Measurements from ENCODE around the gene SPOCK1. TPM values are rescaled to one million over a fixed set of nuclear protein-coding genes. Genes with fewer than 3 reads are reported as not detected.

The SPOCK1 gene
- polyA plus RNA-seq, 1 donor, result 6.3 TPM

DNA sequence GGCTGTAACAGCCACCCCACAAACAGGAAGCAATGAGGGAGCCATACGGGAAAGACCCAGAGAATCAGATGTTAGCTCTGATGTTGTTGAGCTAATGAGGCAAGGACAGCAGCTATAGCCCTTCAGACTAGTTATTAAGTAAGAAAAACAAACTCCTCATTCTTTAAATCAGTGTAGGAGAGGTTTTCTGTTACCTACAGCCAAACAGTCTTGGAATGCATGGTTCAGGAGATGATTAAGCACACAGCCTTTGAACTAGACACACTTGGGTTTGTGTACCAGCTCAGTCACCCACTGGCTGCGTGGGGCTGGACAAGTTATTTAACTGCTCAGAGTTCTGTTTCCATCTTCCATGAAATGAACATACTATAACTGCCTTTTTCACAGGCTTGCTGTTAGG is 68.1 kb downstream of the SPOCK1 start:
- H3K4me3 ChIP-seq (ENCODE audit: low read length), result no peak overlapping the region
- no peaks in the 10 kb centered on the region for H3K9me3 ChIP-seq (ENCODE audit: control insufficient read depth, low read depth, low read length)
- no peaks in the 10 kb centered on the region for H3K27me3 ChIP-seq (ENCODE audit: control insufficient read depth, insufficient read depth, low read length)
- H3K27ac ChIP-seq (ENCODE audit: low read length), result no peak overlapping the region
- DNase-seq, result no peak
- H3K36me3 ChIP-seq (ENCODE audit: control insufficient read depth, insufficient read depth, low read length), result no peaks in the 10 kb centered on the region
- no peaks in the 10 kb centered on the region for H3K4me1 ChIP-seq (ENCODE audit: control insufficient read depth, insufficient read depth, low read length)
- no CpG with 5 or more reads among the region's 2 CpGs for WGBS (ENCODE audit: insufficient coverage, low lambda C conversion rate)

DNA sequence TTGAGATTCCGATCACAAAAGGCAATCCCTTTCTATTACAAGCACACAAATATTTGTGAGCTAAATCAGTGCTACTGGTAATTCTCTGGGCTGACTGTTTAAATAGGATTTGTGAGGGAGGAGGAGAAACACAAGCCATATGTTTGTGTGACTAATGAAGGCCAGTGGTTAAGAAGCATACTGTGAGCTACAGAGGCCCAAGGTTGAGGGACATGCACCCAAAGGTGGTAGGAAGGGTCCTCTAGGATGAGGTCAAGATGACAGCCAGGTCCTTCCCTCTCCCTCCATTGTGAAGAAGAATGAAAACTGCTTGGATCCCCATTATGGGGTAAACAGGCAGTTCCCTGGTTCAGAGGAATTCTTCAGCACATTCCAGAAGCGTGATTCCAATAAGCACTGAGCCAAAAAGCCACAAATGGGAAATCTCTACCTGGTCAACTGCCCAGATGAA is 83.9 kb downstream of the SPOCK1 start:
- Histone ChIP-seq H3K27ac (ENCODE audit: low read length) (no peak overlapping the region), H3K4me1 (ENCODE audit: control insufficient read depth, insufficient read depth, low read length) (no peaks in the 10 kb centered on the region), H3K9me3 (ENCODE audit: control insufficient read depth, low read depth, low read length) (no peaks in the 10 kb centered on the region), H3K36me3 (ENCODE audit: control insufficient read depth, insufficient read depth, low read length) (no peaks in the 10 kb centered on the region), H3K27me3 (ENCODE audit: control insufficient read depth, insufficient read depth, low read length) (no peaks in the 10 kb centered on the region), H3K4me3 (ENCODE audit: low read length) (no peak overlapping the region)
- WGBS (ENCODE audit: insufficient coverage, low lambda C conversion rate), result 100% methylated on average over 1 of the region's 2 CpGs
- DNase-seq, result no peak

DNA sequence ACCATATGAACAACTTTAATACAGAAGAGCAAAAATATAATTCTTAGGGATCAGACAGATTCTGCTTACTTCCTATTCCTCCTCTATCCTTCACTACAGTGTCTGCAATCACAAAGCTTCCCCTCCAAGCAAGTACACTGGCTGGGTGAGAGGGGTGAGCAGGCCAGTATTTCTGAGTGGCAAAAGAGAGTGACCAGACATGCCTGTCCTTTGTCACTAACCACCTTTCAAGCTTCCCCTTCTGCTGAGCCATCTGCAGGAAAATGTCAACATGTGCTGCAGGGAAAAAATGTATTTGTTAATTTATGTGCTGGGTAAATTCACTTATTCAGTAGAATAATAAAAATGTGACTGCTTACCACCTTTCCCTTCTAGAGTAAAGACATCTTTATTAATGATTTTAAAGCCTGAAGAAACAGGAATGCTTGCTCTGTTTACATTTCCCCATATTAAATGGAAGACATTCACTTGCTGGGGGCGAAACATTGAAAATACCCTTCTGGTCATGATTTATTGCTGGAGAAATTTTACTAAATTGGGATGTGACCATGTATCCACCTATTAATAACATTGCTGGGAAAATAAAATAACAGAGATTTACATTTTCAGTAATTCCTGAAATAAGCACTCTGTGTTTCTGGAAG is 84.9 kb downstream of the SPOCK1 start:
- H3K27ac ChIP-seq (ENCODE audit: low read length), result no peak overlapping the region

DNA sequence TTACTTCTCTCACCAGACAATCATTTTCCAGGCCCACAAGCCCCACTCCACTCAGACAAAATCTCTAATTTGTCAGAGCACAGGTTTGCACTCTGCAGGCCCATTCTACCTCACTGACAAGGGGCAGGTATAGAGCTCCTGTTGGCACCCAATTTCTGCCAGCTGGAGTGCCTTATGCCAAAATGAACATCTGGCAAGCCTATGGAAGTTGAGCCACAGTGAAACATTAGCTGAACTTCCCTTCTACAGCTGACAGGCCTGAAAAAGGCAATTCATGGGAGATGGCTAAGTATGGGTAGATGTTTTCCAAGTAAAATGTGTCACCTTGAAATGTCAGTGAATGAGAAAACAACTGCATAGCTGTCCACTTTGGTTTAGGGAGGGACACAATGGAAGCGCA is 87.0 kb downstream of the SPOCK1 start:
- no peaks in the 10 kb centered on the region for H3K27me3 ChIP-seq (ENCODE audit: control insufficient read depth, insufficient read depth, low read length)
- H3K27ac ChIP-seq (ENCODE audit: low read length), result no peak overlapping the region
- no peak overlapping the region for H3K4me3 ChIP-seq (ENCODE audit: low read length)

More for the DNA sequence above, 84.9 kb downstream of the SPOCK1 start:
- no peaks in the 10 kb centered on the region for H3K9me3 ChIP-seq (ENCODE audit: control insufficient read depth, low read depth, low read length)
- no peaks in the 10 kb centered on the region for H3K36me3 ChIP-seq (ENCODE audit: control insufficient read depth, insufficient read depth, low read length)
- H3K27me3 ChIP-seq (ENCODE audit: control insufficient read depth, insufficient read depth, low read length), result no peaks in the 10 kb centered on the region
- no peak overlapping the region for H3K4me3 ChIP-seq (ENCODE audit: low read length)
- no CpG with 5 or more reads among the region's 1 CpG for WGBS (ENCODE audit: insufficient coverage, low lambda C conversion rate)
- no peak for DNase-seq
- no peaks in the 10 kb centered on the region for H3K4me1 ChIP-seq (ENCODE audit: control insufficient read depth, insufficient read depth, low read length)

DNA sequence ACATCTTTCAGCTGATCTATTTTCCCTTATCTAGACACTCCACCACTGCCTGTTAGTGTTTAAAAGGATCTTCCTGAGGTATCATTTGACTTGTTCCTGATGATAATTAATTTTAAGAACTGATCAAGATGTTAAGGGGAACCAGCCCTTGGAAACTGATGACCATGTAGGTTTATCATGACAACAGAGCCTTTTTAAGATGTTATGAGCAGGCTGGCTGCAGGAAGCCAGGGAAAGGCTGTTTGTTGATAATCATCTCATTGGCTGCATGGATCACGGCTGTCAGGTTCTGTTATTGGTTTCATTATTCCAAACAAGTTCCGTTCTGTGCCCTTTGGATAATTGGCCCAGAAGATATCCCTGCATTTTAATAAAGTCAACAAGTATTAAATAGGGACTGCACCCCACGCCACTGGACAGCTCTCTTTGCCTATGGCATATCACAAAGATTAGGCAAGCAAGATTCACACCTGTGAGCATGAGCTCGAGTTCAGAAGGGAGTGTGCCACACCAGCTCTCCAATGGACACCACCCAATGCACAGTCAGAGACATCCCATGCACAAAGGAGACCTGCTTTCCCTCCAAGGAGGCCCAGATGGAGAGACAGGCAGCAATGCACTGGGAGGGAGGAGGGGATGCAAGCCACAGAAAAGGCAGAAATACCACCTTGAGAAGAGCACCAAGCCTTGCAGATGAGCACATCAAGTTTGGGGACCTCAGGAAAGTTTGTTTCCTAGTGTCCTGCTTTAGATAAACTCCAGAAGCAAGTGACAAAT is 88.7 kb downstream of the SPOCK1 start:
- H3K27ac ChIP-seq (ENCODE audit: low read length), result no peak overlapping the region
- DNase-seq, result no peak
- H3K36me3 ChIP-seq (ENCODE audit: control insufficient read depth, insufficient read depth, low read length), result no peaks in the 10 kb centered on the region
- H3K9me3 ChIP-seq (ENCODE audit: control insufficient read depth, low read depth, low read length), result no peaks in the 10 kb centered on the region
- WGBS (ENCODE audit: insufficient coverage, low lambda C conversion rate), result no CpG with 5 or more reads among the region's 4 CpGs
- no peaks in the 10 kb centered on the region for H3K27me3 ChIP-seq (ENCODE audit: control insufficient read depth, insufficient read depth, low read length)
- H3K4me1 ChIP-seq (ENCODE audit: control insufficient read depth, insufficient read depth, low read length), result no peaks in the 10 kb centered on the region
- no peak overlapping the region for H3K4me3 ChIP-seq (ENCODE audit: low read length)

More for the DNA sequence above, 87.0 kb downstream of the SPOCK1 start:
- Histone ChIP-seq H3K9me3 (ENCODE audit: control insufficient read depth, low read depth, low read length) (no peaks in the 10 kb centered on the region), H3K36me3 (ENCODE audit: control insufficient read depth, insufficient read depth, low read length) (no peaks in the 10 kb centered on the region), H3K4me1 (ENCODE audit: control insufficient read depth, insufficient read depth, low read length) (no peaks in the 10 kb centered on the region)
- WGBS (ENCODE audit: insufficient coverage, low lambda C conversion rate), result no CpG with 5 or more reads among the region's 1 CpG
- DNase-seq, result no peak

DNA sequence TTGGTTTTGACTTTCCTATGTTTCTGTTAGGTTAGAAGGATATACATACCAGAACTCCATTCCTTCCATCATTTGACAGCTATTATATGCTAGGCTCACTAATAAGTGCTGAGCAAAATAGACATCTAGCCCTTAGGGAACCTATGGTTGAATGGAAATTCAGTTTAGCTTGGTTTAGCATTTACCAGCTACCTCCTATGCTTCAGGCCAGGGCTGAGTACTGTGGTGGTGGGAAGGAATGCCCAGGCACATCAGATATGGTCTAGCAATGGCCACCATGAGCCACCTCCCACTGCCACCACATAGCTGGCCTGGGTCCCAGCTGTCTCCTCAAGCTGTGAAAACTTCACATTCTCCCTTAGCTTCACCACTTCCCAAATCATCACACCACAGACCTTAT is 89.4 kb downstream of the SPOCK1 start:
- Histone ChIP-seq H3K4me1 (ENCODE audit: control insufficient read depth, insufficient read depth, low read length) (no peaks in the 10 kb centered on the region), H3K27me3 (ENCODE audit: control insufficient read depth, insufficient read depth, low read length) (no peaks in the 10 kb centered on the region), H3K36me3 (ENCODE audit: control insufficient read depth, insufficient read depth, low read length) (no peaks in the 10 kb centered on the region), H3K27ac (ENCODE audit: low read length) (no peak overlapping the region), H3K4me3 (ENCODE audit: low read length) (no peak overlapping the region), H3K9me3 (ENCODE audit: control insufficient read depth, low read depth, low read length) (no peaks in the 10 kb centered on the region)
- no peak for DNase-seq

DNA sequence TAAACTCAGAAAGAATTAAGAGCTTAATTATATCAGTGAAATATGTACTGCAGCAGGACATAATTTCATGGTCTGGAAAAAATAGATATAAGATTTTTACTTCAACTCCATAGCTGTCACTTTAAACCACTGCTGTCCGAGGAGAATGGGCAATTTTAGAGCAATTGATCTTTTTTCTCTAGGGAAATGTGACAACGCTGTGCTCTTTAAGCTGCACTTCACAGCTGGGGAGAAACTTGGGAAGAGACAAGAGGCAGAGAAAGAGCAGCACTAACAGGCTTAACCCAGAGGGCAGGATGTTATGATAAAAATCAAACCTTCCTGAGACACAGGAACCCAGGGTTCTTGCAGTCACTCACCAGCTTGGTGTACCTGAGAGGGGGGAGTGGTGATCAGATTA is 92.0 kb downstream of the SPOCK1 start:
- no CpG with 5 or more reads among the region's 2 CpGs for WGBS (ENCODE audit: insufficient coverage, low lambda C conversion rate)
- no peaks in the 10 kb centered on the region for H3K4me1 ChIP-seq (ENCODE audit: control insufficient read depth, insufficient read depth, low read length)
- H3K27ac ChIP-seq (ENCODE audit: low read length), result no peak overlapping the region
- no peak overlapping the region for H3K4me3 ChIP-seq (ENCODE audit: low read length)
- peaks cover 4% of the 10 kb centered on the region for H3K27me3 ChIP-seq (ENCODE audit: control insufficient read depth, insufficient read depth, low read length)
- no peaks in the 10 kb centered on the region for H3K36me3 ChIP-seq (ENCODE audit: control insufficient read depth, insufficient read depth, low read length)
- no peaks in the 10 kb centered on the region for H3K9me3 ChIP-seq (ENCODE audit: control insufficient read depth, low read depth, low read length)
- DNase-seq, result no peak

DNA sequence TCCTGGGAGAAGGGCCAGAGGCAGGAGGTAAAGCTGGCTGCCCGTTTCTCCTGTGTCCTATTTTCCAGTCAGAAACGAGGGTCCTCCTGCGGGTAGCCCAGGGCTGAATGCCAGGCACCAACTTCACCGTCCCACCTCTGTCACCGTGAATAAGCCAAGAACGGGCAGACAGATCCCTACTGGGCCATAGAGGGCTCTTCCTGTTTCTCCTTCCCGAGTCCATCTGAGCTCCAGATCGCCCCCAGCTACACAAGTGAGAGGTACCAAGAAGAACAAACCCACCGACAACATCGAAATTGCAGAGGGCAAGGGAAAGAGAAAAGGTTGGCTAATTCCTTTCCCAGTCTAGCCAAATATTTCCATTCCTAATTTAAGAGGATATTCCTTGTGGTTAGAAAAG is 93.7 kb downstream of the SPOCK1 start:
- H3K27me3 ChIP-seq (ENCODE audit: control insufficient read depth, insufficient read depth, low read length), result peaks cover 4% of the 10 kb centered on the region
- no peaks in the 10 kb centered on the region for H3K9me3 ChIP-seq (ENCODE audit: control insufficient read depth, low read depth, low read length)
- no peaks in the 10 kb centered on the region for H3K4me1 ChIP-seq (ENCODE audit: control insufficient read depth, insufficient read depth, low read length)
- WGBS (ENCODE audit: insufficient coverage, low lambda C conversion rate), result no CpG with 5 or more reads among the region's 10 CpGs
- H3K27ac ChIP-seq (ENCODE audit: low read length), result no peak overlapping the region
- DNase-seq, result no peak
- no peaks in the 10 kb centered on the region for H3K36me3 ChIP-seq (ENCODE audit: control insufficient read depth, insufficient read depth, low read length)
- no peak overlapping the region for H3K4me3 ChIP-seq (ENCODE audit: low read length)

DNA sequence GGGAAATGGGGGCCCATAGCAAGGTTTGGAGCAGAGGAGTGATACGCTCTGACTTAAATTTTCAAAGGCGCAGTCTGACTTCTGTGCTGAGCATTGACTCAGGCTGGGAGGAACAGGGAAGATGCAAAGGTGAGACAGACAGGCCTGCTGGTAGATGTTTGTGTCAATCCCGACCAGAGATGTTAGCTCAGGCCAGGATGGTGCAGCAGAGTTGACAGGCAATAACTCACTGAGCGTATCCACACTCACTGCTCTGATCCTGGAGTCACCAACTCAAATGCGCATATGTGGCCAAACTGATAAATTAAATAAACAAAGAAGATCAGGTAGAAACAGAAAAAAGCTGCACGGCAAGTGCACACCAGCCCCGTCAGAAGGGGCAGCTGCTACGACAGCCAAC is 95.3 kb downstream of the SPOCK1 start:
- Histone ChIP-seq H3K9me3 (ENCODE audit: control insufficient read depth, low read depth, low read length) (no peaks in the 10 kb centered on the region), H3K36me3 (ENCODE audit: control insufficient read depth, insufficient read depth, low read length) (no peaks in the 10 kb centered on the region), H3K4me1 (ENCODE audit: control insufficient read depth, insufficient read depth, low read length) (no peaks in the 10 kb centered on the region), H3K27me3 (ENCODE audit: control insufficient read depth, insufficient read depth, low read length) (peaks cover 5% of the 10 kb centered on the region), H3K4me3 (ENCODE audit: low read length) (no peak overlapping the region), H3K27ac (ENCODE audit: low read length) (no peak overlapping the region)
- 57% methylated on average over 2 of the region's 8 CpGs for WGBS (ENCODE audit: insufficient coverage, low lambda C conversion rate)
- DNase-seq, result no peak

DNA sequence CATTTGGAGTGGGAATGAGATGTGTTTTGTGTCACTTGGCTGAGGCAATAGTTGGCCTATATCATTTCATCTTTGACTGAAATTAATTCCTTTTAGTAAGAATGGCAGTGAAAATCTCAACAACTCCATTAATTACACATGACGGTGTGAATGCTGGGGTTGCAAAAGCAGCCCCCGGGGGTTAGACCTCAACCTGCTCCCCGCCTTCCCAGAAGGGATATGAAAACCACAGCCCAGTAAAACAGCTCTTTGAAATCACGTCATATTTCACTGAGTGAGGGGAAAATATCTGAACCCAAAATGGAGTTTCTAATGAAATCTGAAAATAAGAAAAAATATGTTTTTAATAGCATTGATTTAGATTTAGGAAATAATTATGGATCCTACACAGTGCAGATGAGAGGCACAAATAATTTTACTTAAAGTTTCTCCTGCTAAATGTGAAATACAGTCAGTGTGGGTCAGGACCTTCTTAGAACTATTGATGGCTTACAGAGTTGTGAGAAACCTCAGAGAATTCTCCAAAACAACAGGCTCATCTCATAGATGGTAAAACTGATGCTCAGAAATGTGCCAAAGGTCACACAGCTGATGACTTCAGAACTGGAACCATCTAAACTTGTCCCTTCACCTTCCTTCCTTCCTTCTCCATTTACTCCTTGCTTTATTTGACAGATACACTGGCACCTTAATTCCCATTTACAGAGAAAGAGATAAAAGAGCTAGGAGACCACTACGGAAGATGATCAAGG is 96.5 kb downstream of the SPOCK1 start:
- Histone ChIP-seq H3K4me3 (ENCODE audit: low read length) (no peak overlapping the region), H3K4me1 (ENCODE audit: control insufficient read depth, insufficient read depth, low read length) (no peaks in the 10 kb centered on the region), H3K27me3 (ENCODE audit: control insufficient read depth, insufficient read depth, low read length) (peaks cover 7% of the 10 kb centered on the region), H3K27ac (ENCODE audit: low read length) (no peak overlapping the region), H3K36me3 (ENCODE audit: control insufficient read depth, insufficient read depth, low read length) (no peaks in the 10 kb centered on the region), H3K9me3 (ENCODE audit: control insufficient read depth, low read depth, low read length) (no peaks in the 10 kb centered on the region)
- no peak for DNase-seq
- WGBS (ENCODE audit: insufficient coverage, low lambda C conversion rate), result no CpG with 5 or more reads among the region's 5 CpGs
